Ishikawa (cell line): ENCODE results near the gene GNAL.

ENCODE experiments used
- CREB1 ChIP-seq: IDR thresholded peaks from 2 replicates; pipeline ENCODE4 v1.6.1; 2012; ENCODE audit warnings: low read depth
- EGR1 ChIP-seq: IDR thresholded peaks from 2 replicates; pipeline ENCODE4 v1.6.1; 2012
- EP300 ChIP-seq: IDR thresholded peaks from 2 replicates; pipeline ENCODE4 v1.6.1; 2012; ENCODE audit warnings: borderline replicate concordance
- FOXM1 ChIP-seq: IDR thresholded peaks from 2 replicates; pipeline ENCODE4 v1.6.1; 2012; ENCODE audit warnings: low read depth, borderline replicate concordance
- NFIC ChIP-seq: IDR thresholded peaks from 2 replicates; pipeline ENCODE4 v1.6.1; 2012
- RAD21 ChIP-seq: IDR thresholded peaks from 2 replicates; pipeline ENCODE4 v1.6.1; 2012; ENCODE audit warnings: low read depth
- TF ChIP-seq, protein P1 (sequence below): IDR thresholded peaks from 2 replicates; pipeline ENCODE4 v1.6.1; 2012
- TF ChIP-seq, protein P2 (sequence below): IDR thresholded peaks from 2 replicates; pipeline ENCODE4 v1.6.1; 2012; ENCODE audit warnings: low read depth, mild to moderate bottlenecking

GRCh38 chr18:11885278-11885947 lies 196.3 kb downstream of the GNAL start:
- TF ChIP-seq EGR1 (no peak), CREB1 (no peak), NFIC (no peak), RAD21 (no peak), FOXM1 (no peak), EP300 (no peak)
- TF ChIP-seq, protein P1, sequence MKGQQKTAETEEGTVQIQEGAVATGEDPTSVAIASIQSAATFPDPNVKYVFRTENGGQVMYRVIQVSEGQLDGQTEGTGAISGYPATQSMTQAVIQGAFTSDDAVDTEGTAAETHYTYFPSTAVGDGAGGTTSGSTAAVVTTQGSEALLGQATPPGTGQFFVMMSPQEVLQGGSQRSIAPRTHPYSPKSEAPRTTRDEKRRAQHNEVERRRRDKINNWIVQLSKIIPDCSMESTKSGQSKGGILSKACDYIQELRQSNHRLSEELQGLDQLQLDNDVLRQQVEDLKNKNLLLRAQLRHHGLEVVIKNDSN = no peak
- TF ChIP-seq, protein P2, sequence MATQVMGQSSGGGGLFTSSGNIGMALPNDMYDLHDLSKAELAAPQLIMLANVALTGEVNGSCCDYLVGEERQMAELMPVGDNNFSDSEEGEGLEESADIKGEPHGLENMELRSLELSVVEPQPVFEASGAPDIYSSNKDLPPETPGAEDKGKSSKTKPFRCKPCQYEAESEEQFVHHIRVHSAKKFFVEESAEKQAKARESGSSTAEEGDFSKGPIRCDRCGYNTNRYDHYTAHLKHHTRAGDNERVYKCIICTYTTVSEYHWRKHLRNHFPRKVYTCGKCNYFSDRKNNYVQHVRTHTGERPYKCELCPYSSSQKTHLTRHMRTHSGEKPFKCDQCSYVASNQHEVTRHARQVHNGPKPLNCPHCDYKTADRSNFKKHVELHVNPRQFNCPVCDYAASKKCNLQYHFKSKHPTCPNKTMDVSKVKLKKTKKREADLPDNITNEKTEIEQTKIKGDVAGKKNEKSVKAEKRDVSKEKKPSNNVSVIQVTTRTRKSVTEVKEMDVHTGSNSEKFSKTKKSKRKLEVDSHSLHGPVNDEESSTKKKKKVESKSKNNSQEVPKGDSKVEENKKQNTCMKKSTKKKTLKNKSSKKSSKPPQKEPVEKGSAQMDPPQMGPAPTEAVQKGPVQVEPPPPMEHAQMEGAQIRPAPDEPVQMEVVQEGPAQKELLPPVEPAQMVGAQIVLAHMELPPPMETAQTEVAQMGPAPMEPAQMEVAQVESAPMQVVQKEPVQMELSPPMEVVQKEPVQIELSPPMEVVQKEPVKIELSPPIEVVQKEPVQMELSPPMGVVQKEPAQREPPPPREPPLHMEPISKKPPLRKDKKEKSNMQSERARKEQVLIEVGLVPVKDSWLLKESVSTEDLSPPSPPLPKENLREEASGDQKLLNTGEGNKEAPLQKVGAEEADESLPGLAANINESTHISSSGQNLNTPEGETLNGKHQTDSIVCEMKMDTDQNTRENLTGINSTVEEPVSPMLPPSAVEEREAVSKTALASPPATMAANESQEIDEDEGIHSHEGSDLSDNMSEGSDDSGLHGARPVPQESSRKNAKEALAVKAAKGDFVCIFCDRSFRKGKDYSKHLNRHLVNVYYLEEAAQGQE = no peak
